DOHH2 (cell line): ENCODE measurements around the gene TFCP2L1.

Source experiments
- H3F3A ChIP-seq: fragments of 200-600 bp; sonication (generic), shearing (Covaris generic); 2 replicates; pipeline ENCODE4 v1.6.0; 2016; ENCODE audit warnings: antibody characterized with exemption, mild to moderate bottlenecking; ENCODE audit not compliant: control insufficient read depth, insufficient read depth
- H3K27ac ChIP-seq: fragments of 200-600 bp; sonication (generic); 2 replicates; pipeline ENCODE4 v1.5.1; 2014; ENCODE audit warnings: low read depth, mild to moderate bottlenecking, low read length, moderate library complexity
- H3K27me3 ChIP-seq: fragments of 200-600 bp; sonication (generic); 2 replicates; pipeline ENCODE4 v1.6.1; 2014; ENCODE audit warnings: mild to moderate bottlenecking, low read length, mixed read lengths; ENCODE audit not compliant: control insufficient read depth
- H3K36me3 ChIP-seq: fragments of 200-600 bp; sonication (generic); 2 replicates; pipeline ENCODE4 v1.6.1; 2014; ENCODE audit warnings: mild to moderate bottlenecking, low read length, moderate library complexity, mixed read lengths; ENCODE audit not compliant: control insufficient read depth
- H3K4me1 ChIP-seq: fragments of 200-600 bp; sonication (generic); 2 replicates; pipeline ENCODE4 v1.6.1; 2014; ENCODE audit warnings: mild to moderate bottlenecking, low read length, mixed read lengths; ENCODE audit not compliant: control insufficient read depth
- H3K4me2 ChIP-seq: fragments of 200-600 bp; sonication (generic); 2 replicates; pipeline ENCODE4 v1.6.0; 2014; ENCODE audit warnings: mild to moderate bottlenecking, low read length, moderate library complexity
- H3K4me3 ChIP-seq: fragments of 200-600 bp; sonication (generic); 2 replicates; pipeline ENCODE4 v1.5.1; 2014; ENCODE audit warnings: mild to moderate bottlenecking, low read length, mixed read lengths
- H3K79me2 ChIP-seq: fragments of 200-600 bp; sonication (generic); 2 replicates; pipeline ENCODE4 v1.6.1; 2014; ENCODE audit warnings: mild to moderate bottlenecking, low read length, mixed read lengths; ENCODE audit not compliant: control insufficient read depth
- H3K9me2 ChIP-seq: fragments of 200-600 bp; sonication (generic); replicated peaks from 2 replicates; pipeline ENCODE4 v1.6.1; 2014; ENCODE audit warnings: mild to moderate bottlenecking, low read length, mixed read lengths; ENCODE audit not compliant: control insufficient read depth
- H3K9me3 ChIP-seq: fragments of 200-600 bp; sonication (generic); 2 replicates; pipeline ENCODE4 v1.6.1; 2014; ENCODE audit warnings: antibody characterized with exemption, low read length, mixed read lengths; ENCODE audit not compliant: control insufficient read depth, insufficient read depth
- H4K20me1 ChIP-seq: fragments of 200-600 bp; sonication (generic); 2 replicates; pipeline ENCODE4 v1.6.0; 2014; ENCODE audit warnings: low read depth, mild to moderate bottlenecking, antibody characterized with exemption, low read length, moderate library complexity; ENCODE audit not compliant: control insufficient read depth, insufficient read depth
- CTCF ChIP-seq: fragments of 200-600 bp; sonication (generic); IDR thresholded peaks from one replicate; pipeline ENCODE4 v1.5.1; 2014; ENCODE audit warnings: antibody characterized with exemption, mild to moderate bottlenecking, low read depth, low read length; ENCODE audit not compliant: poor library complexity, severe bottlenecking
- EZH2phosphoT487 ChIP-seq: fragments of 200-600 bp; sonication (generic); IDR thresholded peaks from 2 replicates; pipeline ENCODE4 v1.6.1; 2017; ENCODE audit warnings: borderline replicate concordance, mild to moderate bottlenecking, antibody characterized with exemption, low read length, moderate library complexity, mixed read lengths

The TFCP2L1 gene

GRCh38 chr2:121196132-121196848, 88.7 kb downstream of the TFCP2L1 start:
- Histone ChIP-seq H3K27ac (no peak overlapping the region), H3K79me2 (no peaks in the 10 kb centered on the region), H3K9me2 (no peaks in the 10 kb centered on the region), H3K9me3 (no peaks in the 10 kb centered on the region), H3K27me3 (no peaks in the 10 kb centered on the region), H3K4me2 (no peak overlapping the region), H3F3A (no peaks in the 10 kb centered on the region), H3K4me1 (no peaks in the 10 kb centered on the region), H4K20me1 (no peaks in the 10 kb centered on the region), H3K36me3 (no peaks in the 10 kb centered on the region), H3K4me3 (no peak overlapping the region)
- TF ChIP-seq CTCF = no peak
- TF ChIP-seq EZH2phosphoT487 = no peak

- TF ChIP-seq CTCF (no peak), EZH2phosphoT487 (no peak)
- no peaks in the 10 kb centered on the region for H3K9me2 ChIP-seq
- H3K9me3 ChIP-seq = no peaks in the 10 kb centered on the region
- no peaks in the 10 kb centered on the region for H3F3A ChIP-seq
- H3K79me2 ChIP-seq = no peaks in the 10 kb centered on the region
- no peak overlapping the region for H3K27ac ChIP-seq
- H3K27me3 ChIP-seq = no peaks in the 10 kb centered on the region
- no peaks in the 10 kb centered on the region for H3K36me3 ChIP-seq
- H4K20me1 ChIP-seq = no peaks in the 10 kb centered on the region
- H3K4me2 ChIP-seq = no peak overlapping the region
- no peak overlapping the region for H3K4me3 ChIP-seq
- H3K4me1 ChIP-seq = no peaks in the 10 kb centered on the region
Observed at GRCh38 chr2:121195036-121195435, 90.0 kb downstream of the TFCP2L1 start.

GRCh38 chr2:121194626-121195025, 90.4 kb downstream of the TFCP2L1 start:
- H3K36me3 ChIP-seq = no peaks in the 10 kb centered on the region
- no peaks in the 10 kb centered on the region for H3K4me1 ChIP-seq
- no peaks in the 10 kb centered on the region for H3K27me3 ChIP-seq
- H3K9me2 ChIP-seq = no peaks in the 10 kb centered on the region
- no peaks in the 10 kb centered on the region for H3K9me3 ChIP-seq
- no peak overlapping the region for H3K4me3 ChIP-seq
- no peak for TF ChIP-seq EZH2phosphoT487
- TF ChIP-seq CTCF = no peak
- H3F3A ChIP-seq = no peaks in the 10 kb centered on the region
- H3K4me2 ChIP-seq = no peak overlapping the region
- H3K79me2 ChIP-seq = no peaks in the 10 kb centered on the region
- no peak overlapping the region for H3K27ac ChIP-seq
- H4K20me1 ChIP-seq = no peaks in the 10 kb centered on the region
